IPS-11a (cell line): ENCODE data around the gene BACH2.

Experiments
- H3K4me3 ChIP-seq: one replicate; pipeline ENCODE4 v1.5.1; 2013; ENCODE audit warnings: low read depth, low read length, control low read depth

The BACH2 gene

DNA sequence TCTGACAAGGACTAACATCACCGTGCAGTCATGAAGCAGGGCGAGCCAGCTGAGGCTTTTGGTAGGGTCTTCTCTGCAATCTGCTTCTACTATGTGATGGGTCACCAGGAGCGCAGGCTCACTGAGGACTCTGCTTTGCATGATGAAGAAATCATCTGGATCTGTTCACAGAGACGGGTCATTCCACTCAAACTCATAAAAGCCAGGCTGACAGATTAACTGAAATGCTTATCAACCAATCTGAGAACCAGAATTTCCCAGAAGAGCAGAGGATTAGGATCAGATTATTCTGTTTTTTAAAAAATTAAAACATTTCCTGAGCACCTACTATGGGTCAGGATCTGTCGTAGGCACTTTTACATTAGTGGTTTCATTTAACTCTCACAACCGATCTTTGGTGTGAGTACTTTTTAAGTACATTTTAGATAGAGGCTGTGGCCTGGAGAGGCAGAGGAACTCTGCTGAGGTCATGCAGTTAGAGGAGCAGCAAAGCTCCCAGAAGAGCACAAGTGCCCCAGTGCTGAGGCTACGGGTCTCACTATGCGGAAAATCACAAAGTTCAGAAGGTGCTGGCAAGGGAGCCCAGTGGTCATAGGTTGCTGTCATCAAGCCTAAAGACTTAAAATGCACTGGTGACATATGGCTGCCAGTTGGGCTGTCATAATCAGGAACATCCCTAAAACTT, 109.1 kb downstream of the BACH2 start:
- H3K4me3 ChIP-seq: no peak overlapping the region

DNA sequence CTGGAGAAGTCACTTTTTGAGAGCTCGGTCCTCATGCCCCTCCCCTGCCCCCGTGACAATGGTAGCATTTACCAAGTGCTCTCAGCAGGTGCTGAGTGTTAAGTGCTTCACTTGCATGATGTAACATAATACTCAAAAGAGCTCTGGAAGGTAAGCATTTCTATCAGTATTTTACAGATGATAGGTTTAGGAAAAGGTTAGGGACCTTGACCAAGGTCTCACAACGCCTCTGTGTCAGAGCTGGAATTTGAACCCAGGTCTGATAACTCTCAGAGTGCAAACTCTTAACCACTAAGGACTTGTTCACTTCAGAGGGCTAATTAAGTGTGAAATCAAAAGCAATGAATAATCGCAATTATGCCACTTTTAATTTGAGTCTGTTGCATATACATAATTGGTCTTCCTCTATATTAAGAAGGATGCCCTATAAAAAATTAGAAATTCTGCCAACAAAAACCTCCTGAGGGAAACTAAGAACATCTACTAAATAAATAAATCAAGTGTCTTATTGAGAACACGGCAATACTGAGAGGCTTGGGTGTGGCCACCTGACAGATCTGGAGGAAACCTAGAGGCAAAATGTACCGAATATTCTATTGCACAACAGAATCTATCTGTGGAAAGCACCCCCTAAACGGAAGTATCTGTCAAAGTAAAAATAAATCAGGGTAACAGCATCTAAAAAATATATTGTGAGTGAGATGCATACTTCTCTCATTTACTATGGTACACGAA, 109.8 kb downstream of the BACH2 start:
- H3K4me3 ChIP-seq: no peak overlapping the region

DNA sequence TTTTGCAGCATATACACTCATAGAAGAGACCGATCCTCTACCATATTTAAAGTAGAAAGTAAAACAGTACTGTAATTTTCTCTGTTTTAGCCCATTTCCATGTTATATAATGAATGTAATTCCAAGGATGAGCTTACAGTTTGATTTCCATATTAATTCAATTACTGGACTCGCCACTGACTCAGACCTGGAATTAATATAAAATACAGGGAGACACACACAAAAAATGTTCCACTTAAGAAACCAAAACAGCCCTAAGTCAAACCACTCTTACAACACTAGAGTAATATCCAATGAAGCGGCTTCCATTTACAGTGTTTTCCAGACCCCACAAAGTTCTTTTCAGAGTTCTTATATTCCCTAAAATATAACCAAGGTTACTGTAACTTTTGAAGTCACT, 110.6 kb downstream of the BACH2 start:
- no peak overlapping the region for H3K4me3 ChIP-seq

DNA sequence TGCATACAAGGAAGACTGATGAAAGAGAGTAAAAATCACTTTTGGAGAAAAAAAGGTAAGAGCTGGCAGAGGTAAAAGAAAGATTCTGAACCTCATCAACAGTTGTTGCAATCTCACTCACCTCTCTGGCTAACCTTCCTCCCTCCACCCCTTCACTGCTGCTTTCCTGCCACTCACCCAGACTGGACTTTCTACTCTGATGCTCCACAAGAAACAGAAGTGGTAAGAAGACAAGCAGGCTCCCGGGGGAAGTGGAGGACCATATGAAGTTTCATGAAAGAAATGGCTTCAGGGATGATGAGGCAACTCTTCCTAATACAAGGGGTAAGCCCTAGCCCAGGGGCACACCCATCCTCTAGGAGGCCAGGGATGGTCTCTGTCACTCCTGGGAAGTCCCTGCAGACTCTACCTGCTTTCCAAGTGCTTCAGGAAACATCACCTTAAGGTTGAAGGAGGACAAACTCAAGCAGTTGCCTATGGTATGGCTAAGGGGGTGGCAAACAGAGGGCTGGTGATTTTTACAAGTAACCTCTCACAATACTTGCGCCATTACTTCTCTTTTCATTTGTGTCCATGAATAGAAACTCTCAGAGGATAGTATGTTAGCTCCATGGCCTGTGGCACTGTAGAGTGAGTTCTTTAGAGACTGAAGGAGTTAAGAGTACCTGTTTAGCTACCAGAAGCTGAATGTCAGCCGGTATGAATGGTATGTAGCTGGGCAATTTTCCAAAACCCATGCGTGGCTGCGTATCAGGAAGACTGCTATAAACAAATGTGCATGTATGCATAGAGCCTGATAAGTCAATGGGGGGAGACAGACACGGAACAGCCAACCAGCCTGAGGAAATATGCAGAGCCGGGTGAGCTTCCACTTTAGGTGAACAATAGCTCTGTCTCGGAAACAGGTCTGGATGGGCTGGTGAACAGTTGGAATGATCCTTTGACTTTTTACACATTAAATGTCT, 112.0 kb downstream of the BACH2 start:
- H3K4me3 ChIP-seq: no peak overlapping the region

DNA sequence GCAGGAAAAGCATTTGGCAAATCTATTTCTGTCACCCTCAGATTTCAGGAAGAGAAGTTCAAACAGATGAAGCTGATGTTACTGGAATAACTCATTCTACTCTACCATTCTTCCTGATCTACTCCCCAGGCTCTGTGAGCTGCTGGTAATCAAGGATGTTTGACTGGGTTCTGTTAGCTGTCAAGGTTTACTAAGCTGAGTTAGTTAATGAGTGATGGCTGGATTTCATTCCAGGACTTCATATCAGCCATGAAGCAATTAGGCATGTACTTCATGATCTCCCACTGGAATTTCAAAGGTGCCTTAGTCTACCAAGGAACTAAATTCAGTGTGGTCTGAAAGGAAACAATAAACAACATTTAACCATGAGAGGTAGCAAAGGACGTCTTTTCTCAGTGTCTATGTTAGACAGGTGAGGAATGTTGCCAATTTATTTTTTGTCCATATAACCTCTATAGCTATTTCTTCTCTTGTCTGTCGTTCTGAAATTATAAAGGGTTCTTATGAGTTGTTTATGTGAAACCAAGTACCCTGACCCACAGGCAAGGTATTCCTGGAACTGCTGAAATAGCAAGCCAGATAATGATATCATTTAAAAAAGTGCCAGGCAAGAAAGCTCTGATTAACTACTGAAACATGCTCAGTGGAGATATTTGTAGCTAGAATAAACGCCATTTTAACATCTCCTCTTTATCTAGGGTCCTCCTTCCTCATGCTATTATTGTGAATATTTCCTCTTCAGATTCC, 112.9 kb downstream of the BACH2 start:
- no peak overlapping the region for H3K4me3 ChIP-seq

DNA sequence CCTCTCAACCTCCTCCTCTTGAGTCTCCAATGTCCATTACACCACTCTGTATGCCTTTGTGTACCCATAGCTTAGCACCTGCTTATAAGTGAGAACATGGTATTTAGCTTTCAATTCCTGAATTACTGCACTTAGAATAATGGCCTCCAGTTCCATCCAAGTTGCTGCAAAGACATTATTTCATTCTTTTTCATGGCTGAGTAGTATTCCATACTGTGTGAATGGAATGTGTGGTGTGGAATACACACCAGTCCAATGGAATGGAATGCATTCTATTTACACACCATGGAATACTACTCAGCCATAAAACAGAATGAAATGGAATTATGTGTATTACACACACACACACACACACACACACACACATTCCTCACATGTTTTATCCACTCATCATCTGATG, 116.1 kb downstream of the BACH2 start:
- no peak overlapping the region for H3K4me3 ChIP-seq

DNA sequence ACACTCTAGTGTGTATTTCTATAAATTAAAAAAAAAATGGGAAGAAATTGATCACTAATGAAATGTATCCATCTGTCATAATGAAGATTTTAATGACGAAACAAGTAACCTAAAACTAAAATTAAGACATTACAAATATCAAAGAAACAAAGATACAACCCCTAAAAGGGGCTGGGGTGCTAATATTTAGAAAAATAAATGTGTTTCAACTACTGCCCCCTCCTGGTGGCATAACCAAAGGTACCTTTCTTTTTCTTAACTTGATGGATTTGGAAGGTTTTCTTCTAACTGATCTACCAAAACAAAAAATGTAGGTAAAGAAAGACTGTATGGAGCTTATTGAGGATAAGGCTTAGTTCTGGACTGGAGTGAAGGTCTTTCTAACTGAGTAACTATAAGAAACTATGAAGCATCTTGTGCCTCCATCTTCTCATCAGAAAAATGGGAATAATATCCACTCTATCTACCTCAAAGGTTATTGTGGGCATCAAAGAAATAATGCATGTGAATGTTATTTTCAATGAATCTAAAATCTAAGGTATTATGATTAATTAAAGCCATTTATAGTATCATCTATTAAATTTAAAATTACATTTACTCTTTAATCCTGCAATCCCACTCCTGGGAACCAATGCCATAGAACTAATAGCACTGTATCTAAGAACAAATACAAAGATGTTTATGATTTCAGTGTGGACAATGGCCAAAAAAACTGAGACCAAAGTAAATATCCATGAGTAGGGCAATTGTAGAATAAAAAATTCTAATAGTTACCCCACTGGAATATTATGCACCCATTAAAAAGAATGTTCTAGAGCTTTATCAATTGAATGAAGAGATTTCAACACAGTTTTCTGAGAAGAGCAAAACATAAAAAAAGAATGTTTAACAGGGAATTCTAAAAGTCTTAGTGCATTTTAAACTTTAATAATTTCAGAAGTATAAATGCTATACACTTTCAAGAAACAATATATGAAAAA, 117.2 kb downstream of the BACH2 start:
- H3K4me3 ChIP-seq: no peak overlapping the region

DNA sequence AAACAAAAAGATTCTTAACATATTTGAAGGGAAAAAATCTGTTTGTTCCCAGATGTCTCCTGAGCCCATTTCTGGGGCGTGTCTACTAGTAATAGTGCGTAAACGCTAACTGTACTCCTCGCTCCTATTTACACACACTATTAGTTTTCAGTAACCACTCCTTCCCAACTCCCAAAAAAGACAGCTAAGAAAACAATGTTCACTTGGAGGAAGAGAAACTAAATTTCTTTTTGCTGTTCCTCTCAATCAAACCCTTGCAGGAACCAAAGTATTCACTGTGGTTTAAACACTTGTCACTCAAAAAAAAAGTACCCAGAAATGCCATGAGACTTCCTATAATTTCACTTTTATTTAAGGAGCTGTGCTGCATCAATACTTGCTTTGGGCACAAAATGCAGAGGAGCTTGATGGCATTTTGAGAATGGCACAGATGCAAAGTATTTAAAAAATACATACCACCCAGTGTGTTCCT, 118.2 kb downstream of the BACH2 start:
- H3K4me3 ChIP-seq: no peak overlapping the region

DNA sequence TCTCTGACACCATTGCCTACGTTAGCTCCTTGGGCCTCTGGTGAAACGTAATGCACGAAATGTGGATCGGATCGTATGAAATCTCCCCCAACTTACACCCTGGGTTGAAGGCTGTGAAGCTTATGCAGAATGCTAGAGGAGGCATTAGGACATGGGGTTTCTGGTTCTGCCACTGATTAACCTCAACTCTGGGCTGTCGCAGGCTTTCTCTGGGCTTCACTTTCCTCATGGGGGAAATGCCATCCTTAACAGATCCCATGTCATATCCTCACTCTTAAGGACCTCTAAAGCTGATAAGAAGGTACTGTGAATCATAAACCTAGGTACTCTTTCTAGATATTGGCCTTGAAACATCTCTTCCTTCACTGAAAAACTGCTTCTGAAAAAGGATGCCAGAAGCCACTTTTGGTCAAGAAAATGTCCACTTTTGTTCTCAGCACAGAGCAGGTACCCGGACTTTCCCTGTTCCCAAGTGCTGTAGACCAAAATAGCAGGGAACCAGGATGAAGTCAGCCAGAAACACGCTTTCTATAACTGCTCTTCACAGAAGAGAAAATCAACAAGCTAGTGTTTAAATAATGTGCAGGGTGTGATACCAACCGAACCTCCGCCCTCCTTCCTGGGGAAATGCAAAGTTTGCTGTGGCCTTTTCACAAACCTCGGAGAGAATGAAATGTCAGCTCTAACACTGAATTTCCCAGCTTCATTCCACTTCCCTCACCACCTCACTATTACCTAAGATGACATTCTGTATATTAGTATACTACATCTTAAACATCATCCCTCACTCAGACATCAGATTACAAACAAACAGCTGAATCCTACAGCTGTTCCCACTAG, 118.9 kb downstream of the BACH2 start:
- no peak overlapping the region for H3K4me3 ChIP-seq

DNA sequence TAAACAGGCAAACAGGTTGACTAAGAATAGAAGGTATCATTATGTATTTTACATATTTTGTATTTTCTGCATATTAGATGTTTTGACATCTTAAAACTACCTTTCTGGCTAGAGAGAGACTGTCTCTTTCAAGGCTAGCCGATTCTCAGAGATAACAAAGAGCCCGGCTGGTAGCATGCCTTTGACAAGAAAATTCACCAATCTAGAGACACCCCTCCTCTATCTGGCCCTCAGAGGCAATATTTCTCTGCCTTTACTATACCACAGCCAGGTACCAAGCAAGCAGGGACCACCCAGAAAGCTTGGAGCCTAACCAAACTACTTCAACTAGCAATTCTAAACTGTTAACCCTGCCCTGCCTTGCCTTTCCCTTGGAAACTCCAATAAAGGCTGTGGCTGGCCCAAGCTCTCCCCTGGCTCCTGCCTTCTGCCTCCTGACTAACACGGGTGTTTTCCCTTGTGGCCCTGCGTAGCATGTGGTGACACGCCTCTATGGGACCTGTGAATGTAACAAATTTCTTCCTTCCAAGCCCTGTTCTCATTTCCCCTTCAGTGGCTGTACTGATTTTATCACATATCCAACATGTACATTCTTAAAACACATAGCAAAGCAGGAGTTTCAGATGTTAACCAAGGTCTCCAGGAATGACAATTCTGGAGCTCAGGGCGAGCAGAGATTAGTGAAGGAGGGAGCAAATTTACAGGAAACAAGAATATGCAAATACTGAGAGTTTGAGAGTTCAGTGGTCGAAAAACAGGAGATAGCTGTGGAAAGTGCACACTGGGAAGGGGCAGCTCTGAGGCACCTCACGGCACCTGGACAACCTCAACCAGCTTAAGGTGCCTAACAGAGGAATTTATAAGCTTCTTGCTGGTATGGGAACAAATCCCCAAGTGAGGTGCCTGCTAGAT, 120.8 kb downstream of the BACH2 start:
- no peak overlapping the region for H3K4me3 ChIP-seq

DNA sequence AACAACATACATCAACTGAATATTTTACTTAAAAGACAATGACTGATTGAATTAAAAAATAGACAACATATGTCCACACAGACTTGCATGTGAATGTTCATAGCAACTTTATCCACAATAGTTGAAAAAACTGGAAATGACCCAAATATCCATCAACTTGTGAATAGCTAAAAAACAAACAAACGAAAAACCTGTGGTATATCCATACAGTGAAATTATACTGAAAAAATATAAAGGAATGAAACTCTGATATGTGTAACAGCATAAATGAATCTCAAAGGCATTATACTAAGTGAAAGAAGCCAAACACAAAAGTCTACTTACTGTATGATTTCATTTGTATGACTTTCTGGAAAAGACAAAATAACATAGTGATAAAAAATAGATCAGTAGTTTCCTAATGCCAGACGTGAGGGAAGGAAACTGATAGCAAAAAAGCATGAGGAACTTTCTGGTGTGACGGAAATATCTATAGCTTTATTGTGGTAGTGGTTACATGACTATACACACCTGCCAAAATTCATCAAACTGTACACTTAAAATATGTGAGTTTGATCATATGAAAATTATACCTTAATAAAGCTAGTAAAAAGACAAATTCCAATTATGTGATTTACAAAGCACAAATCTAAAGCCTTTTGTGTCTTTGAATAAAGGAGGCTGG, 123.2 kb downstream of the BACH2 start:
- no peak overlapping the region for H3K4me3 ChIP-seq

DNA sequence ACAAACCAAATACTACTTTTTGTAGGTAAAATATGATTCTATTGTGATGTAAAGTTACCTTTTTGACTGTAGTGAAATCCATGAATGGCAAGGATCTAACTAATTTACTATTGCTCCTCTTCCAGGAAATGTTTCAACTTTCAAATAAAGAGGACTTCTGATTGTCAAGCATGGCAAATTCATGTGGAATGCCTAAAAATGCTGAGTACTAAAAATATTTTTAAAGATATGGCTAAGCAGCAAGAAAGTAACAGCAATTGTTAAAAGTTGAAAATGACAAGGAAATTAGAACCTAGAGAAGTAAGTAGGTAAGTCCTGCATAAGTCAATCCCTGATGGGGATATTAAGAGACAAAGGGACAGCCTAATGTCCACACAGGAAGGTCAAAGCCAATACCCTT, 126.0 kb downstream of the BACH2 start:
- no peak overlapping the region for H3K4me3 ChIP-seq

DNA sequence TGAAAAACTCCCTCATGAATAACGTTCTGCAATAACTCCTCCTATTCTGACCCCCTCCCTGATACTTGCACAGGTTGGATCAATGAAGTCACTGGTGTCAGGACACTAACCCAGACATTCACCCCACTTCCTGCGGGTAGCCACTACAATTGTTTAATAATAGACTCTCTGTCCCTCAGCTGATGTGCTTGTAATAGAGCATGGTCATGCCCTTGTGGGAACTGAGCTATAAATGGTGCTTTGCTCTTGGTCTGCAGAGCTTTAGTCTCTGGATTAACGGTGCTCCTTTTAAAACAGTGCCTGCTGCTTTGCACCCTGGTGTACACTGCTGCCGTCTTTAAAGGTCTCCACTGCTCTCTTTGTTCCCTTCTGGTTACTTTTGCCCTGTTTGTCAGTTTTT, 127.3 kb downstream of the BACH2 start:
- H3K4me3 ChIP-seq: no peak overlapping the region

DNA sequence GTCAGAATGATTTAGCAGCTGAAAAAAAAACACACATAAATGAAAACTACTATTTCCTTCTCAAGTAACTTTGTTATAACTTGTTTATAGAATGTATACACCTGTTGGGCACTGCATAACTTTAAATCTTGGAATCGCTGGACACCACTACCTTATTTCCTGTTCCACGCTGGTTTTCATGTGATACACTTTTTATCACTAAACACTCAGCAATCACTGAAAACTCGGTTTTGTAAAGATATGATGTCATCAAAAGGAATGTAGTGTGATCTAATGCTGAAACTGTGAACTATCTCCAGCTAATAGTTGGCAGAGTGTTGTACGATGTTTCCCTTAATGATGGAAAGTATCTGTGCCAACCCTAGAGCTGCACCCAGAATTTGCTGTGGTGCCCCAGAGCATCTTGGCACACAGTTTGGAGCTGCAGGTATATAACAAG, 127.9 kb downstream of the BACH2 start:
- no peak overlapping the region for H3K4me3 ChIP-seq

DNA sequence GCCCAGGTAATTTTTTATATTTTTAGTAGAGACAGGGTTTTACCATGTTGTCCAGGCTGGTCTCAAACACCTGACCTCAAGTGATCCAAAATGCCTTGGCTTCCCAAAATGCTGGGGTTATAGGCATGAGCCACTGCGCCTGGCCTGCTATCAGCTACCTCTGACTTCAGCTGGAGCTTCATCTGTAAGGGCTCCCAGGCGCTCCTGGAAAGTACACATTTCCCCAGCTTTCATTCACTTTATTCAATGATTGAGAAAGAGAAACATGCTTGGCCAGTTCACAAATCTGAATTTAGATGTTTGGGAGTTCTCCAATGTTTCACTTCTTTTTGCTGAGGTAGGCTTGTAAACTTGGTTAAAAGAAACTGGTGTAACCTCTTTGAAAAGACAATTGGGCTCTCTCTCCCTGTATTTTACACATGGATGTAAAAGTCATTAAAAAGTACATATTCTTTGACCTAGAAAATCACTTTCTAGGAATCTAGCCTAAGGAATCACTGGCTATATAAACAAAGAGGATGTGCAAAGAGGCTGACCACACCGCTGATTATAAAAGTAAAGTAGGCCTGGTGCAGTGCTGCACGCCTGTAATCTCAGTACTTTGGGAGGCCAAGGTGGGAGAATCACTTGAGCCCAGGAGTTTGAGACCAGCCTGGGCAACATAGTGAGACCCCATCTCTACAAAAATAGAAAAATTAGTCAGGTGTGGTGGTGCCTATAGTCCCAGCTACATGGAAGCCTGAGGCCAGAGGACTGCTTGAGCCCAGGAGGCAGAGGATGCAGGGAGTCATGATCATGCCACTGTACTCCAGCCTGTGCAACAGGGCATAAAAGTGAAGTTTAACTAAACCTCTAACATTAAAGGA, 128.9 kb downstream of the BACH2 start:
- no peak overlapping the region for H3K4me3 ChIP-seq
